ENCODE data around the gene PRRC2B. TPM values are rescaled to one million over a fixed set of nuclear protein-coding genes. Genes with fewer than 3 reads are reported as not detected.

PRRC2B gene
- total and polyA plus RNA-seq, 2 of the 8 experiments (the other 6 are each of a cell fraction or from before 2014, with no cell fraction given) = 37.3 to 249 TPM

- DNase-seq (ENCODE audit: low read depth in 1 of 2, low spot score in 2 of 2) (no peak), FAIRE-seq (no peak)
- Histone ChIP-seq H3K18ac (ENCODE audit: extremely low read depth, low read length) (no peak overlapping the region), H3K4ac (replicated peaks; ENCODE audit: insufficient read length, low read depth, low read length) (no peak overlapping the region), H4K5ac (ENCODE audit: insufficient read length, low read depth, low read length) (no peak overlapping the region), H3K27me3 (replicated peaks in 1 of 4; ENCODE audit: control insufficient read depth in 3 of 4, extremely low read depth in 1 of 4, insufficient read depth in 3 of 4, low read length in 3 of 4) (no peaks in the 10 kb centered on the region), H4K8ac (ENCODE audit: extremely low read depth, insufficient read depth, low read length) (no peak overlapping the region), H3K9ac (replicated peaks in 1 of 4; ENCODE audit: extremely low read depth in 1 of 4, low read depth in 3 of 4, low read length in 3 of 4) (no peak overlapping the region; a peak in 1 of 7 replicates), H3K9me3 (ENCODE audit: insufficient read depth in 2 of 2, low read depth in 1 of 2, low read length in 1 of 2) (no peaks in the 10 kb centered on the region), H2BK5ac (ENCODE audit: low read depth, low read length) (peak overlapping the region; percentile 47; the same call in 1 of the 2 replicates), H3K4me2 (ENCODE audit: insufficient read depth in 1 of 2, low read depth in 2 of 2, low read length in 2 of 2) (no peak overlapping the region), H2BK20ac (ENCODE audit: low read length) (no peak overlapping the region), H2AK5ac (ENCODE audit: low read depth, low read length) (no peak overlapping the region), H3K27ac (ENCODE audit: low read depth, low read length) (no peak overlapping the region), H3K4me1 (replicated peaks in 1 of 4; ENCODE audit: control insufficient read depth in 3 of 4, insufficient read depth in 4 of 4, low read length in 3 of 4) (peaks cover 21 to 39% (median 22%) of the 10 kb centered on the region in 4 experiments), H3K23me2 (ENCODE audit: low read depth, low read length) (no peaks in the 10 kb centered on the region), H2BK12ac (ENCODE audit: low read depth, low read length) (no peak overlapping the region; the same call in 1 of the 2 replicates), H4K91ac (replicated peaks; ENCODE audit: insufficient read length, low read length) (no peak overlapping the region), H3K79me2 (ENCODE audit: control insufficient read depth in 1 of 2, insufficient read depth in 2 of 2, low read length in 2 of 2) (peaks cover 18 to 76% of the 10 kb centered on the region in 2 experiments), H3K36me3 (ENCODE audit: control insufficient read depth in 2 of 4, insufficient read depth in 4 of 4, low read length in 3 of 4) (peaks cover 15 to 47% (median 25%) of the 10 kb centered on the region in 4 experiments), H2AFZ (ENCODE audit: low read length) (no peak overlapping the region), H3K14ac (ENCODE audit: insufficient read length) (no peak overlapping the region), H4K20me1 (replicated peaks in 1 of 2; ENCODE audit: control insufficient read depth in 1 of 2, insufficient read depth in 2 of 2, low read length in 2 of 2) (peaks cover 30 to 33% of the 10 kb centered on the region in 2 experiments), H3K79me1 (ENCODE audit: low read depth, low read length) (peaks cover 15% of the 10 kb centered on the region), H3K23ac (ENCODE audit: insufficient read length) (no peak overlapping the region), H2BK120ac (replicated peaks; ENCODE audit: low read depth, low read length) (no peak overlapping the region), H2BK15ac (ENCODE audit: low read length) (no peak overlapping the region), H3K56ac (replicated peaks; ENCODE audit: insufficient read length, low read depth, low read length) (no peak overlapping the region), H3K4me3 (ENCODE audit: extremely low read depth in 1 of 4, insufficient read depth in 2 of 4, low read depth in 3 of 4, low read length in 4 of 4) (no peak overlapping the region)
- ChIA-PET POLR2A (ENCODE audit: partially characterized antibody) (interaction anchor here (0.6 to 3.6 kb wide), 11 partner anchors 8 to 59 kb away, joined by 3 to 17 read pairs (median 5); no protein-coding TSS in a partner anchor), CTCF (ENCODE audit: partially characterized antibody) (interaction anchor here (0.6 to 2.7 kb wide), 17 partner anchors 9 to 282 kb away, joined by 3 to 14 read pairs (median 3); no protein-coding TSS in a partner anchor)
- TF ChIP-seq SP2 (IDR thresholded peaks at IDR 0.05; ENCODE audit: low read length) (no peak), POLR2A (IDR thresholded peaks at IDR 0.05; ENCODE audit: control extremely low read depth in 1 of 2, low read depth in 2 of 2, low read length in 2 of 2) (0 out of 3 replicates have a peak, but pooled peaks of 1 of the 2 experiments have one; percentile 44)
- WGBS, 2 experiments (ENCODE audit: extremely low coverage in 1 of 2, insufficient coverage in 1 of 2, insufficient read length in 1 of 2, insufficient replicate concordance in 2 of 2, low coverage in 1 of 2, low lambda C conversion rate in 2 of 2, missing lambda C conversion rate in 1 of 2) = 92% methylated on average over 15 of the region's 15 CpGs; no CpG with 5 or more reads in 1 of the 2 experiments
Observed at GRCh38 chr9:131432597-131433301, 38.9 kb downstream of the PRRC2B start.

Measured in H1 (cell line).